ENCODE measurements around the gene ABCC2.

ABCC2 gene

DNA sequence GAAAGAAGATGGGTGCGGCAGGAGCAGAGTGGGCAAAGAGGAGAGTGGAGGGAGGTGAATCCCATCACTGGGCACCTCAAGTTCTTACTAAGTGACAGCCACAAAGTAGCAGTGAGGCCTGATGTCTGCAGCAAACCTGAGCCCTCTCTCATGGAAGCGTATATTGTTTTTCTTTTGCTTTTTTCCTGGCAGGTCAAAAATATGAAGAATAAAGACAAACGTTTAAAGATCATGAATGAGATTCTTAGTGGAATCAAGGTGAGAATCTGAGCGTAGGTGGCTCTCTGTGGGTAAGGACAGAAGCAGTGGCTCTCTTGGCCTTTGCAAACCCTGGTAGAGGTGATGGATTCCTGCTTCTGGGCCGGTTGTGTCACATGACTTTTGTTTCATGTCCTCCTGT is 22.8 kb downstream of the ABCC2 start:
- Histone ChIP-seq H3K27me3 (replicated peaks in 2 of 5; ENCODE audit: control insufficient read depth in 4 of 5, insufficient read depth in 5 of 5, low read length in 4 of 5) (no peaks in the 10 kb centered on the region), H3K9me3 (ENCODE audit: control extremely low read depth in 1 of 5, control insufficient read depth in 4 of 5, insufficient read depth in 2 of 5, low read depth in 1 of 5, low read length in 4 of 5) (no peaks in the 10 kb centered on the region), H3K4me3 (ENCODE audit: control insufficient read depth in 1 of 7, extremely low read depth in 1 of 7, insufficient read depth in 4 of 7, low read depth in 2 of 7, low read length in 6 of 7) (no peak overlapping the region), H3K4me1 (ENCODE audit: control extremely low read depth in 1 of 4, control insufficient read depth in 4 of 4, insufficient read depth in 4 of 4, low read length in 3 of 4) (no peaks in the 10 kb centered on the region), H3K36me3 (ENCODE audit: control insufficient read depth in 4 of 4, insufficient read depth in 4 of 4, low read length in 3 of 4) (no peaks in the 10 kb centered on the region), H3K27ac (ENCODE audit: insufficient read depth in 1 of 2, low read depth in 1 of 2, low read length in 2 of 2, poor library complexity in 1 of 2, severe bottlenecking in 2 of 2) (no peak overlapping the region)
- WGBS (ENCODE audit: insufficient coverage): 88% methylated on average over 4 of the region's 5 CpGs
- ChIA-PET CTCF (no interaction called here), POLR2A (no interaction called here)
- no peak for DNase-seq

DNA sequence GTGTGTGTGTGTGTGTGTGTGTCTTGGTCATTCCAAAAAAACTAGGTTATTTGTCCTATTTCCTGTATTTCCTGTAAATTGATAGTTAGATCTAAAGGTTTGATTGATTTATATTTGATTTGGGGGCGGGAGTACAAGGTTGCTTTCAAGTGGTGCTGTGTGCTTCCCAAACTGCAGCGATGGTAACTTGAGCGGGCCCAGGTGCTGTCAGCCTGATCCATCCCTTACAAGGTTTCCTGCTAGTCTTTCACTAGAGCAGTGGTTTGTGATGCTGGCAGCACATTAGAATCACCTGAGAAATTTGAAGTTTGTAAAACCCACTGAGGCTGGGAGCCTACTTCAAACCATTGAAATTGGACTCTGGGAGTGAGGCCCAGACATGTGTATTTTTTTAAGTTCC is 23.7 kb downstream of the ABCC2 start:
- no peak for DNase-seq
- WGBS (ENCODE audit: insufficient coverage): 100% methylated on average over 2 of the region's 3 CpGs
- ChIA-PET POLR2A (no interaction called here), CTCF (no interaction called here)
- Histone ChIP-seq H3K27me3 (replicated peaks in 2 of 5; ENCODE audit: control insufficient read depth in 4 of 5, insufficient read depth in 5 of 5, low read length in 4 of 5) (no peaks in the 10 kb centered on the region), H3K36me3 (ENCODE audit: control insufficient read depth in 4 of 4, insufficient read depth in 4 of 4, low read length in 3 of 4) (no peaks in the 10 kb centered on the region), H3K4me1 (ENCODE audit: control extremely low read depth in 1 of 4, control insufficient read depth in 4 of 4, insufficient read depth in 4 of 4, low read length in 3 of 4) (no peaks in the 10 kb centered on the region), H3K27ac (ENCODE audit: insufficient read depth in 1 of 2, low read depth in 1 of 2, low read length in 2 of 2, poor library complexity in 1 of 2, severe bottlenecking in 2 of 2) (no peak overlapping the region), H3K4me3 (ENCODE audit: control insufficient read depth in 1 of 7, extremely low read depth in 1 of 7, insufficient read depth in 4 of 7, low read depth in 2 of 7, low read length in 6 of 7) (no peak overlapping the region), H3K9me3 (ENCODE audit: control extremely low read depth in 1 of 5, control insufficient read depth in 4 of 5, insufficient read depth in 2 of 5, low read depth in 1 of 5, low read length in 4 of 5) (no peaks in the 10 kb centered on the region)

DNA sequence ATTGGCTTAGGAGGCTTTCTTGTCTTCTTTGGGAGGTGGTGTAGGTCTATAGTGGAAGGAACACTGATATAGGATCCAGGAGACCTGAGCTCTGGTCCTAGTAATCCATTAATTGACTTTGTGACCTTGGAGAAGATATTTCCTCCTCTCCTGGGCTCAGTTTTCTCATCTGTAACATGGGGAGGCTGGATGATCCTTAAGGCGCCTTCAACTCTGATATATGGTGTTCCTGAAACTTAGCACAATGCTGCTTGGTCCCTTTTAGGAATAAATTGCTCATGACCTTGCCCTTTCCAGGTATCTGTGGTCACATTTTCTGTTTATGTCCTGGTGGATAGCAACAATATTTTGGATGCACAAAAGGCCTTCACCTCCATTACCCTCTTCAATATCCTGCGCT is 25.3 kb downstream of the ABCC2 start:
- H3K27ac ChIP-seq (ENCODE audit: insufficient read depth in 1 of 2, low read depth in 1 of 2, low read length in 2 of 2, poor library complexity in 1 of 2, severe bottlenecking in 2 of 2): no peak overlapping the region
- WGBS (ENCODE audit: insufficient coverage): 100% methylated on average over 2 of the region's 2 CpGs
- no peaks in the 10 kb centered on the region for H3K36me3 ChIP-seq (ENCODE audit: control insufficient read depth in 4 of 4, insufficient read depth in 4 of 4, low read length in 3 of 4)
- no peaks in the 10 kb centered on the region for H3K4me1 ChIP-seq (ENCODE audit: control extremely low read depth in 1 of 4, control insufficient read depth in 4 of 4, insufficient read depth in 4 of 4, low read length in 3 of 4)
- H3K4me3 ChIP-seq (ENCODE audit: control insufficient read depth in 1 of 7, extremely low read depth in 1 of 7, insufficient read depth in 4 of 7, low read depth in 2 of 7, low read length in 6 of 7): no peak overlapping the region
- H3K9me3 ChIP-seq (ENCODE audit: control extremely low read depth in 1 of 5, control insufficient read depth in 4 of 5, insufficient read depth in 2 of 5, low read depth in 1 of 5, low read length in 4 of 5): no peaks in the 10 kb centered on the region
- no peak for DNase-seq
- CTCF ChIA-PET: interaction anchor here (1.1 kb wide), 1 partner anchor 10 kb away, joined by 3 read pairs; no protein-coding TSS in a partner anchor
- POLR2A ChIA-PET: no interaction called here
- no peaks in the 10 kb centered on the region for H3K27me3 ChIP-seq (replicated peaks in 2 of 5; ENCODE audit: control insufficient read depth in 4 of 5, insufficient read depth in 5 of 5, low read length in 4 of 5)

DNA sequence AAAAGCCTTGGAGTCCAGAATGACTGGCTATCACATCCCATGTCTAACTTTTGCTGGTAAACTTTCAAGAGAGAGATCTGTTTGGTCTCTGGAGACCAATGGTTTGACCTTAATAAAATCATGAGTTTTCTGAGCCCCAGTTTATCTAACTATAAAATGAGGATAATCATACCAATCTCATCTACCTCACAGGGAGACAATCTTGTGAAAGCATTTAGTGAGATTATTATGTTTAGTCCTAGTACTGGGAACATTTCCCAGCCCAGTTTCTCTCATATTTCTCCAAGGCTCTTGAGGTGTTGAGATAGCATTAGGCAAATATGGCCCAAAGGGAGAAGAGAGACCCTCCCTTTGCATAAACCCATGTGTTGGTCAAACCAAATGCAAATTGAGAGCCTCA is 25.8 kb downstream of the ABCC2 start:
- H3K36me3 ChIP-seq (ENCODE audit: control insufficient read depth in 4 of 4, insufficient read depth in 4 of 4, low read length in 3 of 4): no peaks in the 10 kb centered on the region
- no peak overlapping the region for H3K27ac ChIP-seq (ENCODE audit: insufficient read depth in 1 of 2, low read depth in 1 of 2, low read length in 2 of 2, poor library complexity in 1 of 2, severe bottlenecking in 2 of 2)

DNA sequence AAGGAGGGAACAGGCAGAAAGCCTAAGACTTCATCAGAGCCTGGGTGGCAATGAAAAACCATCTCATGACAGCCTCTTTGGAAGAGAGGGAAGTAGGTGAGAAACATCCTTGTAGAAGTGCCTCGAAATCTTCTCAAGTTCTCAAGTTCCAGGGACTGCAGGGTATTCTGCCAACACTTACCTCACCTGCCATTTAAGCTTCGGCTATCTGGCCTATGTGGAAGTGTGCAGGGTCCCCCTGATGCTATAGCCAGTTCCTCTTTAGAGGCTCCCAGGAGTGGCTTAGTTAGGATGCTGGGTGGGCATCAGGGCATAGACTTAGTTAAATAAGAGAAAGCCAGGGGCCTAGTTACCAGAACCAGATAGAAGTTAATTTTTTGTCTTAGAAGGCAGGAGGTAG is 27.0 kb downstream of the ABCC2 start:
- POLR2A ChIA-PET: no interaction called here

More for the DNA sequence above, 25.8 kb downstream of the ABCC2 start:
- POLR2A ChIA-PET: no interaction called here
- H3K27me3 ChIP-seq (replicated peaks in 2 of 5; ENCODE audit: control insufficient read depth in 4 of 5, insufficient read depth in 5 of 5, low read length in 4 of 5): no peaks in the 10 kb centered on the region
- DNase-seq: no peak
- CTCF ChIA-PET: no interaction called here
- no peak overlapping the region for H3K4me3 ChIP-seq (ENCODE audit: control insufficient read depth in 1 of 7, extremely low read depth in 1 of 7, insufficient read depth in 4 of 7, low read depth in 2 of 7, low read length in 6 of 7)
- H3K9me3 ChIP-seq (ENCODE audit: control extremely low read depth in 1 of 5, control insufficient read depth in 4 of 5, insufficient read depth in 2 of 5, low read depth in 1 of 5, low read length in 4 of 5): no peaks in the 10 kb centered on the region
- H3K4me1 ChIP-seq (ENCODE audit: control extremely low read depth in 1 of 4, control insufficient read depth in 4 of 4, insufficient read depth in 4 of 4, low read length in 3 of 4): no peaks in the 10 kb centered on the region

DNA sequence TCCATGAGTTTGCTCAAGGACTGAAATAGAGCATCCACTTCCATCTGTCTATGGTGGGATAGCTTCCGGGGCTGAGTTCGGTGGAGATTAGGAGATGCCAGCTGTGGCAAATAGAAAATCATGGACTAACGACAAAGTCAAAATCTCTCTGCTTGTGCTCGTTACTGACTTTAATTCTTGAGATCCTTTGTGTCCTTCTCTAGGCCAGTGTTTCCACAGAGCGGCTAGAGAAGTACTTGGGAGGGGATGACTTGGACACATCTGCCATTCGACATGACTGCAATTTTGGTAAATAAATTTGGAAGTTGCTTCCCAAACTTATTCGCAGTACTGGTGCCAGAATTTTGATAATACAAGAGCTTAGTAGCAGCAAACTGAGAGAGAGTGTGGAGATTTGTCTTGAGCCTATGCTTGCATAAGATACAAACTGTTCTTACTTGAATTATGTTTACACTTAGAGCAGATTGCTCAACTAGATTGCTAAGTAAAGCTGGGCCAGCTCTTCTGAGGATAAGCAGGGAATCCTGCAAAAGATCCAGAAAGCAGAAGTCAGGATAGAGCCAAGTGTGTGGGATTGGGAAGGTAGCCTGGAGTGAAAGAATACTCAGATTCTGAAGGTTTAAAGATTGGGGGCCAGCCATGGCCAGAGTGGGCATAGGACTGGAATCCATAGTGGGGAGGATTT is 27.6 kb downstream of the ABCC2 start:
- Histone ChIP-seq H3K36me3 (ENCODE audit: control insufficient read depth in 4 of 4, insufficient read depth in 4 of 4, low read length in 3 of 4) (no peaks in the 10 kb centered on the region), H3K4me1 (ENCODE audit: control extremely low read depth in 1 of 4, control insufficient read depth in 4 of 4, insufficient read depth in 4 of 4, low read length in 3 of 4) (no peaks in the 10 kb centered on the region), H3K27ac (ENCODE audit: insufficient read depth in 1 of 2, low read depth in 1 of 2, low read length in 2 of 2, poor library complexity in 1 of 2, severe bottlenecking in 2 of 2) (no peak overlapping the region), H3K27me3 (replicated peaks in 2 of 5; ENCODE audit: control insufficient read depth in 4 of 5, insufficient read depth in 5 of 5, low read length in 4 of 5) (no peaks in the 10 kb centered on the region), H3K4me3 (ENCODE audit: control insufficient read depth in 1 of 7, extremely low read depth in 1 of 7, insufficient read depth in 4 of 7, low read depth in 2 of 7, low read length in 6 of 7) (no peak overlapping the region), H3K9me3 (ENCODE audit: control extremely low read depth in 1 of 5, control insufficient read depth in 4 of 5, insufficient read depth in 2 of 5, low read depth in 1 of 5, low read length in 4 of 5) (no peaks in the 10 kb centered on the region)
- ChIA-PET POLR2A (no interaction called here), CTCF (no interaction called here)
- 96% methylated on average over 7 of the region's 7 CpGs for WGBS (ENCODE audit: insufficient coverage)
- no peak for DNase-seq

More for the DNA sequence above, 27.0 kb downstream of the ABCC2 start:
- Histone ChIP-seq H3K4me1 (ENCODE audit: control extremely low read depth in 1 of 4, control insufficient read depth in 4 of 4, insufficient read depth in 4 of 4, low read length in 3 of 4) (no peaks in the 10 kb centered on the region), H3K9me3 (ENCODE audit: control extremely low read depth in 1 of 5, control insufficient read depth in 4 of 5, insufficient read depth in 2 of 5, low read depth in 1 of 5, low read length in 4 of 5) (no peaks in the 10 kb centered on the region), H3K27me3 (replicated peaks in 2 of 5; ENCODE audit: control insufficient read depth in 4 of 5, insufficient read depth in 5 of 5, low read length in 4 of 5) (no peaks in the 10 kb centered on the region), H3K27ac (ENCODE audit: insufficient read depth in 1 of 2, low read depth in 1 of 2, low read length in 2 of 2, poor library complexity in 1 of 2, severe bottlenecking in 2 of 2) (no peak overlapping the region), H3K36me3 (ENCODE audit: control insufficient read depth in 4 of 4, insufficient read depth in 4 of 4, low read length in 3 of 4) (no peaks in the 10 kb centered on the region), H3K4me3 (ENCODE audit: control insufficient read depth in 1 of 7, extremely low read depth in 1 of 7, insufficient read depth in 4 of 7, low read depth in 2 of 7, low read length in 6 of 7) (no peak overlapping the region)
- CTCF ChIA-PET: interaction anchor here (0.8 kb wide), 1 partner anchor 1707 kb away, joined by 3 read pairs; no protein-coding TSS in a partner anchor
- no peak for DNase-seq
- 100% methylated on average over 2 of the region's 2 CpGs for WGBS (ENCODE audit: insufficient coverage)

DNA sequence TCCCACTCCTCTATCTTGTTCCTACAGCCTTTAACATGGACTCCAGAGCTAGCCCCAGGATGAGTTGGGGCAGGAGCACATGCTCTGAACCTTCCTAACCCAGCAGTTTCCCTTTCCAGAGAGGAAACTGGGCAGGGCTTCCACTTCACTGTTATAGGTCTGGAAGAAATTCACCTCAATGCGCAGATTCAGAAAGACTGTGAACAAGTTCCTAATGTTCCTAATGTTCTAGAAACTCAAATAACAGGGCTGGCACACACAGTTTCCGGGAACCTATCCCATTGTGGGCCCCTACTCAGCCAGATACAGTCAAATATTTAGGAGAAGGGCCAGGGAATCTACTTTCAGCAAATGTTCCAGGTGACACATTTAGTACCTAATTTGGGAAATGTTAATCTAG is 29.7 kb downstream of the ABCC2 start:
- CTCF ChIA-PET: no interaction called here
- Histone ChIP-seq H3K4me3 (ENCODE audit: control insufficient read depth in 1 of 7, extremely low read depth in 1 of 7, insufficient read depth in 4 of 7, low read depth in 2 of 7, low read length in 6 of 7) (no peak overlapping the region), H3K27ac (ENCODE audit: insufficient read depth in 1 of 2, low read depth in 1 of 2, low read length in 2 of 2, poor library complexity in 1 of 2, severe bottlenecking in 2 of 2) (no peak overlapping the region), H3K4me1 (ENCODE audit: control extremely low read depth in 1 of 4, control insufficient read depth in 4 of 4, insufficient read depth in 4 of 4, low read length in 3 of 4) (no peaks in the 10 kb centered on the region), H3K36me3 (ENCODE audit: control insufficient read depth in 4 of 4, insufficient read depth in 4 of 4, low read length in 3 of 4) (no peaks in the 10 kb centered on the region), H3K27me3 (replicated peaks in 2 of 5; ENCODE audit: control insufficient read depth in 4 of 5, insufficient read depth in 5 of 5, low read length in 4 of 5) (no peaks in the 10 kb centered on the region), H3K9me3 (ENCODE audit: control extremely low read depth in 1 of 5, control insufficient read depth in 4 of 5, insufficient read depth in 2 of 5, low read depth in 1 of 5, low read length in 4 of 5) (no peaks in the 10 kb centered on the region)
- DNase-seq: no peak
- WGBS (ENCODE audit: insufficient coverage): 100% methylated on average over 1 of the region's 2 CpGs
- POLR2A ChIA-PET: no interaction called here
